HG03097 (cell line): ENCODE measurements around the gene ACP7.

Source experiments
- ATAC-seq: cut with Tn5 transposase; IDR thresholded peaks from one replicate; pipeline ENCODE4 v1.9.1; 2021; ENCODE audit not compliant: unreplicated experiment, low FRiP score

Gene ACP7

GRCh38 chr19:39146091-39146490 lies 61.9 kb downstream of the ACP7 start:
- no peak for ATAC-seq

- ATAC-seq = no peak
Observed at GRCh38 chr19:39146686-39147450, 62.7 kb downstream of the ACP7 start.

DNA sequence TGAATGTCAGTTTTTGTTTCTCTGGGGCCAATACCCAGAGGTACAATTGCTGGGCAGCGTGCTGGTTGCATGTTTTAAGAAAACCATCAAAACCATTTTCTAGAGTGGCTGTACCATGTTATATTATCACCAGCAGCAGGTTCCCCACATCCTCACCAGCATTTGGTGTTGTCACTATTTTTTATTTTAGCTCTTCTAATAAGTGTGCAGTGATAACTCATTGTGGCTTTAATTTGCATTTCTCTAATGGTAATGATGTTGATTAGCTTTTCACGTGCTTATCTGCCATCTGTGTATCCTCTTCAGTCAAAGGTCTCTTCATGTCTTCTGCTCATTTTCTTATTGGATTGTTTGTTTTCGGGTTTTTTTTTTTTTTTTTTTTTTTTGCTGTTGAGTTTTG lies 63.3 kb downstream of the ACP7 start:
- ATAC-seq = no peak

- no peak for ATAC-seq
Observed at GRCh38 chr19:39148939-39149529, 64.9 kb downstream of the ACP7 start.

DNA sequence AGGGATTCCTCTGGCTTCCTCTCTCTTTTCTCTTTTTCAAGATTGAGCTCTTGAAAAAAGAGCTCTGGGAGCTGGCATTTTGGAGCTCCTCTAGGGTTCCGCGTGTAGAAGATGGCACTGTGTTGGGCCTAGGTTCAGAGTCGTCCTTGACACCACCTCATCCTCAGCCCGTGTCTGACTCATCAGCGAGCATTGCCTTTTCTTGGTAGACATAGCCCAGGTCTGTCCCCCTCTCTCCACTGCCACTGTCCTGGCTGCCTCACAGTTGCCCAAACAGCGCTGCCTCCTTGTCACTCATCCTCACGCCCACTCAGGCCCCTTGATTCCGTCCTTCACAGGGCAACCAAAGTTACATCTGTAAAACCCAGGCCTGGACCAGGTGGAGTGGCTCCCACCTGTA lies 66.1 kb downstream of the ACP7 start:
- ATAC-seq = no peak

- no peak for ATAC-seq
Observed at GRCh38 chr19:39150807-39151600, 66.8 kb downstream of the ACP7 start.

DNA sequence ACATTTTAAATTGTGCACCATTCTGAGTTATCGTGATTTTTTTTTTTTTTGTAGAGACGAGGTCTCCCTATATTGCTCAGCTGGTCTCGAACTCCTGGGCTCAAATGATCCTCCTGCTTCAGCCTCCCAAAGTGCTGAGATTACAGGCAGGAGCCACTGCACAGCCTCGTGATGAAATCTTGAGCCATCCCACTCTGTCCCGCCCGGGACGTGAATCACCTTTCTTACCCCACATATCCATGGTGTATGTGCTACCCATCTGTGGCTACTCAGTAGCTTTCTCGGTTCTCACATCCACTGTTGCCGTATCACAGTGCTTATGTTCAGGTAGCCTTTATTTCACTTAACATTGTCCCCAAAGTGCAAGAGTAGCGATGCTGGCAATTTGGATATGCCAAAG lies 67.9 kb downstream of the ACP7 start:
- ATAC-seq = no peak

GRCh38 chr19:39154100-39154628 lies 70.0 kb downstream of the ACP7 start:
- ATAC-seq = no peak

- no peak for ATAC-seq
Observed at GRCh38 chr19:39154629-39155100, 70.5 kb downstream of the ACP7 start.

- ATAC-seq = no peak
Observed at GRCh38 chr19:39155114-39155700, 71.0 kb downstream of the ACP7 start.

GRCh38 chr19:39155741-39156140 lies 71.6 kb downstream of the ACP7 start:
- ATAC-seq = no peak

DNA sequence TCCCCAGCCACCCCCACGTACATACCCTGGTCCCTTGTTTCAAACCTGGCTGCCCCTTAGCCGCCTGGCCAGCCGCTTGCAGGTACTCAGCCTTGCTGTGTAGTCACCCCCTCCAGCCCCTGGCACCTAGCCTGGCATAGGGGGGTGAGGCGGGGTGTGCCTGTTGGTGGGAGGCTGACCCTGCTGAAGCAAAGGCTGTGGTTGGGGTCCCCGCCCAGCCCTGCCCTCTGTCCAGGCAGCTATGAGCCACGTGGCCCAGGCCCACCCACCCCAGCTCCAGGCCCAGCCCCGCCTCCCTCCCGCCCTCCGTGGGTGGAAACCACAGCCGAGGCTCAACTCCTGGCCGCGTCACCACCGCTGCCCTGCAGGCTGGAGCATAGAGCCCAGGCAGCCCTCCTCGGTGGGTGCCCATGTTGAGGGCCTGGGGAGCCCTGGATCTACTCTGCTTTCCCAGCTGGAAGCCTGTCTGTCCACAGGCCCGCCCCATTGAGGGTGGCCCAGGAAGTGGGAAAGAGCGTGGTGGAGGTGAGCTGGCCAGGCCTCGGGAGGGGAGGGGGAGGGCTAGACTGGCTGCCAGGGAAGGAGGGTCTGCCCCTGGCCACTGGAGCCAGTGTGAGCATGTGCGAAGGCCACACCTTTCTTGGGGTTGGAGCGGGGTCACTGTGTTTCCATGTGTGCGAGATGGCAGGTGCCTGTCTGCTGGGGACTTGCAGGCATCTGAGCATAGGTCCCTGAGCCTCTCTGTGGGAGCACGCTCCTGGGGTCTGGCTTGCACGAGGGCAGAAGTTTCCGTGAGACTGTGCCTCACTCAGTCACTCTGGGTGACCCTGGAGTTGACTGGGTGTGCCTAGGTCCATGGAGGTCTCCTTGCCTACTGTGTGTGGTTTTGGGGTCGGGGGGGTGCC lies 72.4 kb downstream of the ACP7 start:
- no peak for ATAC-seq

GRCh38 chr19:39157275-39157996 lies 73.3 kb downstream of the ACP7 start:
- no peak for ATAC-seq

DNA sequence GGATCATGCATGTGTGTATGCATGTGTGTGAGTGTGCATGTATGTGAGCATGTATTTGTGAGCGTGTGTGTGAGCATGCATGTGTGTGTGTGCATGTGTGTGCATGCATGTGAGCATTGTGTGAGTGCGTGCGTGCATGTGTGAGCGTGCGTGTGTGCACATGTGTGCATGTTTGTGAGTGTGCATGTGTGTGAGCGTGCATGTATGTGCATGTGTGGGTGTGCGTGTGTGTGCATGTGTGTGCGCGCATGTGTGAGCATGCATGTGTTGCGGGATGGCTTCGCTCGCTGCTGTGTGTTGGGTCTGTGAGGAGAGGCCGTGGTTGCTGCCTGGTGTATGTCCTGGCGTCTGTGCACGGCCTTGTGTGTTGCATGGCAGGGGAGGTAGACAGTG lies 73.8 kb downstream of the ACP7 start:
- no peak for ATAC-seq

DNA sequence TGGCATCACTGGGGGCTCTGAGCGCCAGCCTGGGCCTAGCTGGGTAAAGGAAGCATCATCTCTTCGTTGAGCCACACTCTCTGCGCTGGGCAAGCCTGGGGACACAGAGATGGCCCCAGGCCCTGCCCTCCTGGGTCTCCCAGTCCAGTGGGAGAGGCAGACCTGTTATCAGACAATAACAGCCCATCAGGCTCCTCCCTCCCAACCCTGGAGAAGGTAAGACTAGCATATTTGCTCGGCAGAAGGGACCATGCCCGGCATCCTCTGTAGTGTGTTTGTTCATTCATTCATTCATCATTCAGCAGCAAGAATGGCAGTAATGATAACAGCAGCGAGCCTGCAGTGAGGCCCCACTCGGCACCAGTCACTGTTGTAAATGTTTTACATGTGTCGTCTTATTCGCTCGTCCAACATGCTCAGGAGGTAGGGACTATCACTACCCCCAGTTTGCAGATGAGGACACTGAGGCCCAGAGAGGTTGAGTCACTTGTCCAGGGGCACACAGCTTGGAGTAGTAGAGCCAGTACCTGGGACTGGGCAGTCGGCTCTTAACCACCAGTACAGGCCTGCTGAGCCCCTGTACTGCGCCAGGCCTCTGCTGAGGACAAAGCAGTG lies 74.6 kb downstream of the ACP7 start:
- ATAC-seq = no peak

GRCh38 chr19:39160523-39160861 lies 76.3 kb downstream of the ACP7 start:
- no peak for ATAC-seq
